HCT116 (cell line): Measurements from ENCODE around the gene ITGAE. TPM values are rescaled to one million over a fixed set of nuclear protein-coding genes. Genes with fewer than 3 reads are reported as not detected.

ENCODE experiments used
- ATAC-seq: fragments of 200-7000 bp; cut with Tn5 transposase; 2 replicates; pipeline ENCODE4 v1.9.1; 2020; ENCODE audit warnings: mild to moderate bottlenecking, moderate library complexity
- BruUV-seq: library from RNA; stranded (reverse); fragments of 400-500 nt; replicated peaks from 2 replicates; lab custom pipeline; 2021; lab: Mats Ljungman, UMichigan
- CTCF ChIA-PET: fragments of 300-600 bp; sonication (Branson Sonifier 250); formaldehyde crosslinking; loops from one replicate; lab custom pipeline; 2021; ENCODE audit warnings: antibody characterized with exemption; lab: Charles Lee
- POLR2A ChIA-PET: fragments of 300-600, 350-600 bp; sonication (Branson Sonifier 250); formaldehyde crosslinking; loops from one replicate; lab custom pipeline; 2021; ENCODE audit warnings: antibody characterized with exemption; lab: Charles Lee
- RAD21 ChIA-PET, 2 experiments: fragments of 300-600 bp; sonication (Branson Sonifier 250); formaldehyde crosslinking; loops; one replicate each; lab custom pipeline; 2023; ENCODE audit warnings: low total read pairs in 2 of 2; ENCODE audit not compliant: uncharacterized antibody in 2 of 2, unreplicated experiment in 2 of 2, low non-redundant PET in 1 of 2; lab: Charles Lee
- DNase-seq: peaks from one replicate; pipeline ENCODE4 v3.0.0-alpha.2; 2010; ENCODE audit warnings: low read depth, low spot score
- H2AFZ ChIP-seq: fragments of 200-600 bp; shearing (Covaris generic), sonication (generic); 2 replicates; pipeline ENCODE4 v1.6.1; 2017; ENCODE audit warnings: low read depth, mixed run types, mixed read lengths, antibody characterized with exemption, low read length; ENCODE audit not compliant: poor library complexity, severe bottlenecking
- H3K27ac ChIP-seq: 2 replicates; pipeline ENCODE4 v1.5.1; 2012; ENCODE audit warnings: low read depth, low read length
- H3K27me3 ChIP-seq: fragments of 200-600 bp; sonication (generic); 2 replicates; pipeline ENCODE4 v1.6.1; 2016; ENCODE audit warnings: mixed run types, low read length, mixed read lengths; ENCODE audit not compliant: insufficient read depth
- H3K36me3 ChIP-seq, 2 experiments: fragments of 200-500 bp in 1 of 2; fragments of 200-600 bp in 1 of 2; sonication (Bioruptor generic) in 1 of 2; sonication (generic) in 1 of 2; 2 replicates each; pipeline versions ENCODE4 v1.5.1 to v1.6.1; 2014 to 2016; ENCODE audit warnings: low read length in 2 of 2, inconsistent platforms in 1 of 2, mixed read lengths in 1 of 2, mixed run types in 1 of 2; ENCODE audit not compliant: insufficient read depth in 2 of 2, control insufficient read depth in 1 of 2
- H3K4me1 ChIP-seq, 2 experiments: fragments of 200-600 bp in 1 of 2; sonication (generic) in 1 of 2; 2 replicates each; pipeline versions ENCODE4 v1.5.1 to v1.6.1; 2012 to 2017; ENCODE audit warnings: low read length in 2 of 2, inconsistent platforms in 1 of 2, mild to moderate bottlenecking in 1 of 2, mixed read lengths in 1 of 2, mixed run types in 1 of 2, moderate library complexity in 1 of 2; ENCODE audit not compliant: insufficient read depth in 2 of 2, control insufficient read depth in 1 of 2
- H3K4me2 ChIP-seq: fragments of 200-600 bp; sonication (generic); 2 replicates; pipeline ENCODE4 v1.6.1; 2017; ENCODE audit warnings: mixed run types, low read length, mixed read lengths
- H3K4me3 ChIP-seq, 2 experiments: fragments of 200-600 bp in 1 of 2; sonication (generic) in 1 of 2; replicated peaks in 1 of 2; 2 replicates each; pipeline ENCODE4 v1.5.1; 2011 to 2016; ENCODE audit warnings: low read length in 2 of 2, control low read depth in 1 of 2, low read depth in 1 of 2, mild to moderate bottlenecking in 1 of 2, mixed read lengths in 1 of 2, mixed run types in 1 of 2
- H3K79me2 ChIP-seq: fragments of 200-600 bp; sonication (generic); 2 replicates; pipeline ENCODE4 v1.6.1; 2017; ENCODE audit warnings: mild to moderate bottlenecking, mixed run types, low read length, moderate library complexity, mixed read lengths; ENCODE audit not compliant: insufficient read depth
- H3K9ac ChIP-seq: fragments of 200-600 bp; sonication (generic); 2 replicates; pipeline ENCODE4 v1.6.1; 2016; ENCODE audit warnings: low read length, mixed read lengths
- H3K9me2 ChIP-seq: fragments of 200-600 bp; sonication (generic), shearing (Covaris generic); 2 replicates; pipeline ENCODE4 v1.6.1; 2017; ENCODE audit warnings: mixed run types, mild to moderate bottlenecking, moderate library complexity; ENCODE audit not compliant: insufficient read depth
- H3K9me3 ChIP-seq, 2 experiments: fragments of 200-500 bp in 1 of 2; fragments of 200-600 bp in 1 of 2; sonication (Bioruptor generic) in 1 of 2; sonication (generic) in 1 of 2; 2 replicates each; pipeline ENCODE4 v1.6.1; 2014 to 2017; ENCODE audit warnings: low read length in 2 of 2, mixed read lengths in 2 of 2, inconsistent platforms in 1 of 2, low read depth in 1 of 2, mild to moderate bottlenecking in 1 of 2, mixed run types in 1 of 2, moderate library complexity in 1 of 2; ENCODE audit not compliant: control insufficient read depth in 1 of 2, insufficient read depth in 1 of 2
- H4K20me1 ChIP-seq: fragments of 200-600 bp; sonication (generic), shearing (Covaris generic); 2 replicates; pipeline ENCODE4 v1.6.1; 2017; ENCODE audit warnings: mixed run types, mild to moderate bottlenecking, moderate library complexity; ENCODE audit not compliant: insufficient read depth
- ATF3 ChIP-seq: IDR thresholded peaks from 2 replicates; pipeline ENCODE4 v1.6.1; 2012
- CEBPB ChIP-seq: IDR thresholded peaks from 2 replicates; pipeline ENCODE4 v1.6.1; 2012; ENCODE audit warnings: low read depth
- EGR1 ChIP-seq: IDR thresholded peaks from 2 replicates; pipeline ENCODE4 v1.6.1; 2012; ENCODE audit warnings: low read depth
- FOSL1 ChIP-seq: IDR thresholded peaks from 2 replicates; pipeline ENCODE4 v1.6.1; 2012; ENCODE audit warnings: low read depth
- REST ChIP-seq: IDR thresholded peaks from 2 replicates; pipeline ENCODE4 v1.6.1; 2012; ENCODE audit warnings: low read depth
- SRF ChIP-seq: IDR thresholded peaks from 2 replicates; pipeline ENCODE4 v1.6.1; 2012; ENCODE audit warnings: low read depth
- TCF7L2 ChIP-seq: IDR thresholded peaks from 2 replicates; pipeline ENCODE4 v1.7.0; 2011; ENCODE audit warnings: borderline replicate concordance, inconsistent platforms; ENCODE audit not compliant: insufficient read depth, insufficient read length; ENCODE audit errors: extremely low read depth
- ZFX ChIP-seq: fragments of 450-650 bp; IDR thresholded peaks from 2 replicates; pipeline ENCODE4 v1.6.1; 2017
- intact Hi-C: fragments of 100-400 bp; cut with micrococcal nuclease; formaldehyde crosslinking; loops from 2 replicates; pipeline ENCODE4 v1.10.0; 2022
- total RNA-seq: library from RNA; stranded (reverse); gene quantifications from one replicate; pipeline ENCODE4 v1.2.1, GENCODE V29; 2021; ENCODE audit not compliant: unreplicated experiment

Gene ITGAE
- total RNA-seq, 1 experiment from 2014 or later, result 19.9 TPM

- intact Hi-C loops, result no loop called here
- peak overlapping the region; percentile 44; the same call in 1 of the 2 replicates for H3K4me2 ChIP-seq
- peaks cover 0 to 15% of the 10 kb centered on the region in 2 experiments; a peak in 2 of 4 replicates for H3K4me1 ChIP-seq
- BruUV-seq, result no TSS peak
- no peak for TF ChIP-seq ATF3
- no peak for TF ChIP-seq EGR1
- TF ChIP-seq FOSL1, result no peak
- TF ChIP-seq TCF7L2, result no peak
- no peak for TF ChIP-seq CEBPB
- no peak for TF ChIP-seq ZFX
- TF ChIP-seq SRF, result no peak
- TF ChIP-seq REST, result no peak
- DNase-seq (no peak), ATAC-seq (no peak; the same call in 1 of the 2 replicates)
- no peaks in the 10 kb centered on the region for H3K9me2 ChIP-seq
- no peak overlapping the region for H3K9ac ChIP-seq
- no peaks in the 10 kb centered on the region for H3K79me2 ChIP-seq
- no peaks in the 10 kb centered on the region for H4K20me1 ChIP-seq
- H3K9me3 ChIP-seq, result no peaks in the 10 kb centered on the region
- ChIA-PET RAD21 (no interaction called here), POLR2A (no interaction called here), CTCF (interaction anchor here (1.2 kb wide), 1 partner anchor 36 kb away, joined by 4 read pairs; no protein-coding TSS in a partner anchor)
- H3K27me3 ChIP-seq, result no peaks in the 10 kb centered on the region
- no peak overlapping the region for H2AFZ ChIP-seq
- H3K4me3 ChIP-seq, result no peak overlapping the region
- H3K27ac ChIP-seq, result no peak overlapping the region
- H3K36me3 ChIP-seq, result no peaks in the 10 kb centered on the region
Measured at GRCh38 chr17:3773966-3774365, 27.0 kb downstream of the ITGAE start.
